WTC11 (cell line): ENCODE data around the gene GP2. TPM values are rescaled to one million over a fixed set of nuclear protein-coding genes. Genes with fewer than 3 reads are reported as not detected.

Experiments
- ATAC-seq: fragments of 200-7000 bp; cut with Tn5 transposase; 2 replicates; pipeline ENCODE4 v1.10.0; 2021; ENCODE audit warnings: mild to moderate bottlenecking, moderate library complexity
- CTCF ChIA-PET: fragments of 300-600 bp; sonication (Branson Sonifier 250); formaldehyde crosslinking; loops from one replicate; lab custom pipeline; 2021; ENCODE audit warnings: antibody characterized with exemption; lab: Charles Lee
- POLR2A ChIA-PET: fragments of 350-600 bp; sonication (Branson Sonifier 250); formaldehyde crosslinking; loops from one replicate; lab custom pipeline; 2021; ENCODE audit warnings: antibody characterized with exemption; lab: Charles Lee
- DNase-seq: peaks from one replicate; pipeline ENCODE4 v3.0.0; 2021; ENCODE audit warnings: low spot score
- H3K27ac Mint-ChIP-seq: 2 replicates; pipeline ENCODE4 v1.8.0; 2021; ENCODE audit warnings: mixed read lengths
- H3K27me3 Mint-ChIP-seq: 2 replicates; pipeline ENCODE4 v1.8.0; 2021; ENCODE audit warnings: low read depth, mild to moderate bottlenecking, moderate library complexity, mixed read lengths
- H3K36me3 Mint-ChIP-seq: 2 replicates; pipeline ENCODE4 v1.8.0; 2021; ENCODE audit warnings: mixed read lengths
- H3K4me1 Mint-ChIP-seq: 2 replicates; pipeline ENCODE4 v1.8.0; 2022; ENCODE audit warnings: mixed read lengths
- H3K4me3 Mint-ChIP-seq: 2 replicates; pipeline ENCODE4 v1.8.0; 2021; ENCODE audit warnings: mild to moderate bottlenecking, moderate library complexity, mixed read lengths
- H3K9me3 Mint-ChIP-seq: 2 replicates; pipeline ENCODE4 v1.8.0; 2021; ENCODE audit warnings: mixed read lengths
- ATF1 ChIP-seq: sonication (generic); formaldehyde crosslinking; IDR thresholded peaks from 2 replicates; pipeline ENCODE4 v1.8.1; 2023; ENCODE audit warnings: mild to moderate bottlenecking, moderate library complexity, missing genetic modification reagents
- CREM ChIP-seq: sonication (generic); formaldehyde crosslinking; IDR thresholded peaks from 2 replicates; pipeline ENCODE4 v1.8.1; 2022; ENCODE audit warnings: mild to moderate bottlenecking, missing genetic modification reagents, moderate library complexity
- ESRRA ChIP-seq: sonication (generic); formaldehyde crosslinking; IDR thresholded peaks from 2 replicates; pipeline ENCODE4 v1.8.1; 2022; ENCODE audit warnings: mild to moderate bottlenecking, missing genetic modification reagents, borderline replicate concordance
- IRF2 ChIP-seq: sonication (generic); formaldehyde crosslinking; IDR thresholded peaks from 2 replicates; pipeline ENCODE4 v1.8.0; 2022; ENCODE audit warnings: low read depth, missing genetic modification reagents, borderline replicate concordance
- JUN ChIP-seq: sonication (generic); formaldehyde crosslinking; IDR thresholded peaks from 2 replicates; pipeline ENCODE4 v1.8.0; 2023; ENCODE audit warnings: mild to moderate bottlenecking, missing genetic modification reagents
- MLX ChIP-seq: sonication (generic); formaldehyde crosslinking; IDR thresholded peaks from 2 replicates; pipeline ENCODE4 v1.8.1; 2023; ENCODE audit warnings: mild to moderate bottlenecking, missing genetic modification reagents, moderate library complexity
- MYBL2 ChIP-seq: sonication (generic); formaldehyde crosslinking; IDR thresholded peaks from 2 replicates; pipeline ENCODE4 v1.8.1; 2023; ENCODE audit warnings: mild to moderate bottlenecking, moderate library complexity, missing genetic modification reagents
- NFE2L1 ChIP-seq: sonication (generic); formaldehyde crosslinking; IDR thresholded peaks from 2 replicates; pipeline ENCODE4 v1.8.1; 2023; ENCODE audit warnings: missing genetic modification reagents
- PRRX2 ChIP-seq: fragments of 250-450 bp; sonication (Bioruptor Pico); IDR thresholded peaks from 2 replicates; pipeline ENCODE4 v1.8.0; 2021; ENCODE audit warnings: mild to moderate bottlenecking
- TCF7 ChIP-seq: sonication (generic); formaldehyde crosslinking; IDR thresholded peaks from 2 replicates; pipeline ENCODE4 v1.8.0; 2022; ENCODE audit warnings: mild to moderate bottlenecking, low read depth, missing genetic modification reagents, moderate library complexity
- ZMAT4 ChIP-seq: fragments of 250-450 bp; sonication (Bioruptor Pico); IDR thresholded peaks from 2 replicates; pipeline ENCODE4 v1.9.0; 2021; ENCODE audit warnings: mild to moderate bottlenecking
- ZNF121 ChIP-seq: sonication (generic); formaldehyde crosslinking; IDR thresholded peaks from 2 replicates; pipeline ENCODE4 v1.8.0; 2023; ENCODE audit warnings: missing genetic modification reagents
- ZNF317 ChIP-seq: sonication (generic); formaldehyde crosslinking; IDR thresholded peaks from 2 replicates; pipeline ENCODE4 v1.8.1; 2023; ENCODE audit warnings: low read depth, mild to moderate bottlenecking, moderate library complexity, missing genetic modification reagents, borderline replicate concordance
- ZNF423 ChIP-seq: fragments of 250-450 bp; sonication (Bioruptor Pico); IDR thresholded peaks from 2 replicates; pipeline ENCODE4 v2.1.2; 2022; ENCODE audit warnings: mild to moderate bottlenecking, moderate library complexity
- ZSCAN18 ChIP-seq: fragments of 250-450 bp; sonication (Bioruptor Pico); IDR thresholded peaks from 2 replicates; pipeline ENCODE4 v2.1.2; 2022; ENCODE audit warnings: mild to moderate bottlenecking, moderate library complexity
- total RNA-seq: library from RNA; stranded (reverse); gene quantifications from 3 replicates; pipeline ENCODE4 v1.2.3, GENCODE V29; 2021
- TF ChIP-seq, protein P1 (sequence below): sonication (generic); formaldehyde crosslinking; conservative IDR thresholded peaks from 2 replicates; pipeline ENCODE4 v1.8.1; 2023; ENCODE audit warnings: mild to moderate bottlenecking, low read depth, missing genetic modification reagents, moderate library complexity
- TF ChIP-seq, protein P2 (sequence below): sonication (generic); formaldehyde crosslinking; IDR thresholded peaks from 2 replicates; pipeline ENCODE4 v1.8.1; 2023; ENCODE audit warnings: mild to moderate bottlenecking, missing genetic modification reagents, borderline replicate concordance

Gene GP2
- total RNA-seq, 1 experiment from 2014 or later, result 6.6 TPM

- H3K4me3 Mint-ChIP-seq, result no peak overlapping the region
- DNase-seq, result no peak
- no peaks in the 10 kb centered on the region for H3K27me3 Mint-ChIP-seq
- ATAC-seq, result no peak
- no peaks in the 10 kb centered on the region for H3K36me3 Mint-ChIP-seq
- no peak overlapping the region for H3K27ac Mint-ChIP-seq
- ChIA-PET POLR2A (no interaction called here), CTCF (interaction anchor here (1.1 to 2.3 kb wide), 3 partner anchors 15 to 417 kb away, joined by 3 to 9 read pairs (median 5); no protein-coding TSS in a partner anchor)
- H3K9me3 Mint-ChIP-seq, result peaks cover 17% of the 10 kb centered on the region
- no peak for TF ChIP-seq CREM (CRISPR knock-in tag)
- TF ChIP-seq IRF2 (CRISPR knock-in tag), result no peak
- no peak for TF ChIP-seq ZNF423
- no peak for TF ChIP-seq MYBL2 (CRISPR knock-in tag)
- TF ChIP-seq PRRX2 (CRISPR knock-in tag), result no peak
- no peak for TF ChIP-seq ESRRA (CRISPR knock-in tag)
- TF ChIP-seq NFE2L1, result no peak
- TF ChIP-seq ZSCAN18 (CRISPR knock-in tag), result no peak
- TF ChIP-seq, protein P1, sequence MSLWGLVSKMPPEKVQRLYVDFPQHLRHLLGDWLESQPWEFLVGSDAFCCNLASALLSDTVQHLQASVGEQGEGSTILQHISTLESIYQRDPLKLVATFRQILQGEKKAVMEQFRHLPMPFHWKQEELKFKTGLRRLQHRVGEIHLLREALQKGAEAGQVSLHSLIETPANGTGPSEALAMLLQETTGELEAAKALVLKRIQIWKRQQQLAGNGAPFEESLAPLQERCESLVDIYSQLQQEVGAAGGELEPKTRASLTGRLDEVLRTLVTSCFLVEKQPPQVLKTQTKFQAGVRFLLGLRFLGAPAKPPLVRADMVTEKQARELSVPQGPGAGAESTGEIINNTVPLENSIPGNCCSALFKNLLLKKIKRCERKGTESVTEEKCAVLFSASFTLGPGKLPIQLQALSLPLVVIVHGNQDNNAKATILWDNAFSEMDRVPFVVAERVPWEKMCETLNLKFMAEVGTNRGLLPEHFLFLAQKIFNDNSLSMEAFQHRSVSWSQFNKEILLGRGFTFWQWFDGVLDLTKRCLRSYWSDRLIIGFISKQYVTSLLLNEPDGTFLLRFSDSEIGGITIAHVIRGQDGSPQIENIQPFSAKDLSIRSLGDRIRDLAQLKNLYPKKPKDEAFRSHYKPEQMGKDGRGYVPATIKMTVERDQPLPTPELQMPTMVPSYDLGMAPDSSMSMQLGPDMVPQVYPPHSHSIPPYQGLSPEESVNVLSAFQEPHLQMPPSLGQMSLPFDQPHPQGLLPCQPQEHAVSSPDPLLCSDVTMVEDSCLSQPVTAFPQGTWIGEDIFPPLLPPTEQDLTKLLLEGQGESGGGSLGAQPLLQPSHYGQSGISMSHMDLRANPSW (CRISPR knock-in tag), result no peak
- no peak for TF ChIP-seq ZMAT4
- no peak for TF ChIP-seq MLX (CRISPR knock-in tag)
- no peak for TF ChIP-seq ZNF317 (CRISPR knock-in tag)
- H3K4me1 Mint-ChIP-seq, result peaks cover 10% of the 10 kb centered on the region
Measured at GRCh38 chr16:20315764-20316163, 11.5 kb downstream of the GP2 start.

GRCh38 chr16:20314575-20314974, 12.7 kb downstream of the GP2 start:
- Mint-ChIP-seq H3K9me3 (peaks cover 17% of the 10 kb centered on the region), H3K4me3 (no peak overlapping the region), H3K4me1 (peaks cover 10% of the 10 kb centered on the region), H3K27me3 (no peaks in the 10 kb centered on the region), H3K36me3 (no peaks in the 10 kb centered on the region), H3K27ac (no peak overlapping the region)
- DNase-seq, result no peak
- no peak for ATAC-seq
- ChIA-PET CTCF (interaction anchor here (1.9 to 2.3 kb wide), 2 partner anchors 14 to 407 kb away, joined by 5 to 9 read pairs; no protein-coding TSS in a partner anchor), POLR2A (no interaction called here)
- TF ChIP-seq TCF7 (CRISPR knock-in tag), result no peak
- TF ChIP-seq ATF1 (CRISPR knock-in tag), result no peak
- TF ChIP-seq JUN (CRISPR knock-in tag), result no peak
- no peak for TF ChIP-seq ZNF121 (CRISPR knock-in tag)
- TF ChIP-seq, protein P2, sequence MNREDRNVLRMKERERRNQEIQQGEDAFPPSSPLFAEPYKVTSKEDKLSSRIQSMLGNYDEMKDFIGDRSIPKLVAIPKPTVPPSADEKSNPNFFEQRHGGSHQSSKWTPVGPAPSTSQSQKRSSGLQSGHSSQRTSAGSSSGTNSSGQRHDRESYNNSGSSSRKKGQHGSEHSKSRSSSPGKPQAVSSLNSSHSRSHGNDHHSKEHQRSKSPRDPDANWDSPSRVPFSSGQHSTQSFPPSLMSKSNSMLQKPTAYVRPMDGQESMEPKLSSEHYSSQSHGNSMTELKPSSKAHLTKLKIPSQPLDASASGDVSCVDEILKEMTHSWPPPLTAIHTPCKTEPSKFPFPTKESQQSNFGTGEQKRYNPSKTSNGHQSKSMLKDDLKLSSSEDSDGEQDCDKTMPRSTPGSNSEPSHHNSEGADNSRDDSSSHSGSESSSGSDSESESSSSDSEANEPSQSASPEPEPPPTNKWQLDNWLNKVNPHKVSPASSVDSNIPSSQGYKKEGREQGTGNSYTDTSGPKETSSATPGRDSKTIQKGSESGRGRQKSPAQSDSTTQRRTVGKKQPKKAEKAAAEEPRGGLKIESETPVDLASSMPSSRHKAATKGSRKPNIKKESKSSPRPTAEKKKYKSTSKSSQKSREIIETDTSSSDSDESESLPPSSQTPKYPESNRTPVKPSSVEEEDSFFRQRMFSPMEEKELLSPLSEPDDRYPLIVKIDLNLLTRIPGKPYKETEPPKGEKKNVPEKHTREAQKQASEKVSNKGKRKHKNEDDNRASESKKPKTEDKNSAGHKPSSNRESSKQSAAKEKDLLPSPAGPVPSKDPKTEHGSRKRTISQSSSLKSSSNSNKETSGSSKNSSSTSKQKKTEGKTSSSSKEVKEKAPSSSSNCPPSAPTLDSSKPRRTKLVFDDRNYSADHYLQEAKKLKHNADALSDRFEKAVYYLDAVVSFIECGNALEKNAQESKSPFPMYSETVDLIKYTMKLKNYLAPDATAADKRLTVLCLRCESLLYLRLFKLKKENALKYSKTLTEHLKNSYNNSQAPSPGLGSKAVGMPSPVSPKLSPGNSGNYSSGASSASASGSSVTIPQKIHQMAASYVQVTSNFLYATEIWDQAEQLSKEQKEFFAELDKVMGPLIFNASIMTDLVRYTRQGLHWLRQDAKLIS (CRISPR knock-in tag), result no peak
